Ascending aorta (tissue), 2 donors: ENCODE results near the gene ZGPAT. TPM values are rescaled to one million over a fixed set of nuclear protein-coding genes. Genes with fewer than 3 reads are reported as not detected.

Source experiments
- DNase-seq, 2 donors: peaks; one replicate each; pipeline ENCODE4 v3.0.0-alpha.2; 2019; ENCODE audit warnings: low spot score in 2 of 2
- H3K27ac ChIP-seq, 2 donors: fragments of 200-600 bp; sonication (generic); one replicate each; pipeline ENCODE4 v1.5.1; 2016 to 2017; ENCODE audit warnings: mild to moderate bottlenecking in 1 of 2
- H3K27me3 ChIP-seq: fragments of 200-600 bp; sonication (generic); one replicate; pipeline ENCODE4 v1.5.1; 2017
- H3K36me3 ChIP-seq, 2 donors: fragments of 200-600 bp; sonication (generic); one replicate each; pipeline ENCODE4 v1.5.1; 2016
- H3K4me1 ChIP-seq, 2 donors: fragments of 200-600 bp; sonication (generic); one replicate each; pipeline ENCODE4 v1.5.1; 2016 to 2017; ENCODE audit warnings: mild to moderate bottlenecking in 1 of 2
- H3K4me3 ChIP-seq, 2 donors: fragments of 200-600 bp; sonication (generic); one replicate each; pipeline ENCODE4 v1.5.1; 2016 to 2017; ENCODE audit warnings: mild to moderate bottlenecking in 1 of 2
- H3K9me3 ChIP-seq, 2 donors: fragments of 200-600 bp; sonication (generic); one replicate each; pipeline ENCODE4 v1.5.1; 2016
- intact Hi-C: fragments of 100-400 bp; cut with DNase I; formaldehyde crosslinking; loops from one replicate; pipeline ENCODE4 v1.15.1; 2023
- total RNA-seq: library from RNA; depleted of rRNA; stranded (reverse); fragments of >200 nt; gene quantifications from one replicate; pipeline ENCODE4 v1.1.0, GENCODE V29; 2016
- TF ChIP-seq, protein P1 (sequence below), 3 experiments: fragments of 200-600 bp in 2 of 3; fragments of 450-650 bp in 1 of 3; sonication (generic) in 2 of 3; IDR thresholded peaks; one replicate each; pipeline ENCODE4 v1.5.1; 2016 to 2019; ENCODE audit warnings: antibody characterized with exemption in 3 of 3, mild to moderate bottlenecking in 1 of 3, moderate library complexity in 1 of 3

ZGPAT gene
- total RNA-seq, 1 donor from 2014 or later: 42.4 TPM

DNA sequence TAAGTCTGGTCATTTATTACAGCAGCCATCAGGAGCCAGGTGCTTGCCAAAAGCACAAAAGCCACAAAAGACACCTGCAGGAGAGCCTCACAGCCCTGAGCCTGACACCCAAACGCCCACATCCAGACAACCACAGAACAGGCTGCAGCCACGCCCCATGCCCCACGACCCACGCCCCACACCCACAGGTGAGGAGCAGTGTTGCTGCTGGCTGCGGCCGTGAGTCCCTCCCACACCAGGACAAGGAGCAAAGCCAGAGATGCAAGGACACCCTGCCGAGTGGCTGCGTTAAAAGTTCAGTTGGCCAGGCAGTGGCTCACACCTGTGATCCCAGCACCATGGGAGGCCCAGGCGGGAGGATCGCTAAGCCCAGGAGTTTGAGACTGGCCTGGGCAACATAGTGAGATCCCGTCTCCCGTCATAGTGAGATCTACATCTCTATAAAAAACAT, 74.7 kb downstream of the ZGPAT start:
- intact Hi-C loops: no loop called here
- no peaks in the 10 kb centered on the region for H3K36me3 ChIP-seq
- no peaks in the 10 kb centered on the region for H3K4me1 ChIP-seq
- no peak for DNase-seq
- H3K27ac ChIP-seq: no peak overlapping the region
- TF ChIP-seq, protein P1, sequence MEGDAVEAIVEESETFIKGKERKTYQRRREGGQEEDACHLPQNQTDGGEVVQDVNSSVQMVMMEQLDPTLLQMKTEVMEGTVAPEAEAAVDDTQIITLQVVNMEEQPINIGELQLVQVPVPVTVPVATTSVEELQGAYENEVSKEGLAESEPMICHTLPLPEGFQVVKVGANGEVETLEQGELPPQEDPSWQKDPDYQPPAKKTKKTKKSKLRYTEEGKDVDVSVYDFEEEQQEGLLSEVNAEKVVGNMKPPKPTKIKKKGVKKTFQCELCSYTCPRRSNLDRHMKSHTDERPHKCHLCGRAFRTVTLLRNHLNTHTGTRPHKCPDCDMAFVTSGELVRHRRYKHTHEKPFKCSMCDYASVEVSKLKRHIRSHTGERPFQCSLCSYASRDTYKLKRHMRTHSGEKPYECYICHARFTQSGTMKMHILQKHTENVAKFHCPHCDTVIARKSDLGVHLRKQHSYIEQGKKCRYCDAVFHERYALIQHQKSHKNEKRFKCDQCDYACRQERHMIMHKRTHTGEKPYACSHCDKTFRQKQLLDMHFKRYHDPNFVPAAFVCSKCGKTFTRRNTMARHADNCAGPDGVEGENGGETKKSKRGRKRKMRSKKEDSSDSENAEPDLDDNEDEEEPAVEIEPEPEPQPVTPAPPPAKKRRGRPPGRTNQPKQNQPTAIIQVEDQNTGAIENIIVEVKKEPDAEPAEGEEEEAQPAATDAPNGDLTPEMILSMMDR (IDR thresholded peaks at IDR 0.05): no peak
- H3K27me3 ChIP-seq: no peaks in the 10 kb centered on the region
- no peak overlapping the region for H3K4me3 ChIP-seq
- no peaks in the 10 kb centered on the region for H3K9me3 ChIP-seq

DNA sequence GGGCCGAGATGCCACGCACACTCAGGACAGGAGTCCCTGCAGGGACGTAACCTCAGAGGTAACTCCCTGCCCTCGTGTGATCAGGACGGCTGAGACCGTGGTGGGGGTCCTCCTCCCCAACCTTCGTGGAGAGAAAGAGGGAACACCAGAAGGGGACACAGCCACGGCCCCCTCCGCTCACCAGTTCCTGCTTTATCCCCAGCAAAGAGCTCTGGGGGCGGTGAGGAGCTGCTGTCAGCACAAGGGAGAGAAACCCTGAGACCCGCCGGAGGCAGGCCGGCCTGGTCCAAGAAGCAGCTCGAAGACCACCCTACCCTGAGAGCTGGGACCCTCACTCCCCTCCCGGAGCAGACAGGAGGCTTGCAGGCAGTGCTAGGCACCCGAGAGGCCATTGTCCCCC, 76.1 kb downstream of the ZGPAT start:
- H3K4me3 ChIP-seq: no peak overlapping the region
- intact Hi-C loops: no loop called here
- no peaks in the 10 kb centered on the region for H3K27me3 ChIP-seq
- H3K9me3 ChIP-seq: no peaks in the 10 kb centered on the region
- no peak for DNase-seq
- TF ChIP-seq, protein P1 (IDR thresholded peaks at IDR 0.05): no peak
- H3K27ac ChIP-seq: no peak overlapping the region
- H3K4me1 ChIP-seq: no peaks in the 10 kb centered on the region
- no peaks in the 10 kb centered on the region for H3K36me3 ChIP-seq

DNA sequence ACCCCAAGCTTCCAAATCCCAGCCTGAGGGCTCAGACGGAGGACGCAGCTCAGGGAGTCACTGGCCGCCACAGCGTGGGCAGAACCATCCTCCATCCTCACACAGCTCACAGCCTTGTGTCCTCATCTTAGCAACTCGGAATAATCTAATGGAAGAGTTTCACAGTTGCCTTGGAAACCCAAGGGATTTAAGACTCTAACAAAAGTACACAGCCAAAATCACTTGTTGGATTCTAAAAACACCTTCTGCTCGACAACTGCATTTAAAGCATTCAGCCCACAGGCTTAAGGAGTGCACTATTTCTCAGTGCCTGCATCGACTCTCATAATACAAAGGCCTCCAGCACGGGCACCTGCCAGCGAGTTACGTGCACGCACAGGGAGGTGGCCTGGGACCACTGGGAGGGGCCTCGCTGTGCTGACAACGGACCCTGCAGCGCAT, 77.9 kb downstream of the ZGPAT start:
- Histone ChIP-seq H3K27ac (no peak overlapping the region), H3K36me3 (peaks cover 9 to 15% of the 10 kb centered on the region in 2 donors), H3K4me3 (no peak overlapping the region), H3K9me3 (no peaks in the 10 kb centered on the region), H3K27me3 (no peaks in the 10 kb centered on the region), H3K4me1 (no peaks in the 10 kb centered on the region)
- intact Hi-C loops: loop anchor here (2.0 kb wide), 2 partner anchors 79 to 187 kb away; partner anchors contain the start of gene TPD52L2
- TF ChIP-seq, protein P1 (IDR thresholded peaks at IDR 0.05): no peak
- no peak for DNase-seq

Other genes starting within 250 kb of the ZGPAT start
- not detected for gene KCNQ2, start 235.4 kb upstream of the ZGPAT start, total RNA-seq
- 1.1 TPM for gene EEF1A2, start 209.0 kb upstream of the ZGPAT start, total RNA-seq
- 242 TPM for gene PPDPF, start 187.3 kb upstream of the ZGPAT start, total RNA-seq
- gene PTK6, start 170.7 kb upstream of the ZGPAT start, total RNA-seq: not detected
- gene SRMS, start 160.3 kb upstream of the ZGPAT start, total RNA-seq: not detected
- not detected for gene FNDC11, start 153.9 kb upstream of the ZGPAT start, total RNA-seq
- gene HELZ2, start 133.8 kb upstream of the ZGPAT start, total RNA-seq: 58.1 TPM
- 14.0 TPM for gene GMEB2, start 80.9 kb upstream of the ZGPAT start, total RNA-seq
- 37.0 TPM for gene STMN3, start 54.6 kb upstream of the ZGPAT start, total RNA-seq
- gene RTEL1, start 49.7 kb upstream of the ZGPAT start, total RNA-seq: 80.6 TPM
- gene TNFRSF6B, start 11.4 kb upstream of the ZGPAT start, total RNA-seq: 119 TPM
- 50.8 TPM for gene ARFRP1, start 63 bp upstream of the ZGPAT start, total RNA-seq
- 7.3 TPM for gene LIME1, start 28.6 kb downstream of the ZGPAT start, total RNA-seq
- gene SLC2A4RG, start 31.7 kb downstream of the ZGPAT start, total RNA-seq: 114 TPM
- gene ZBTB46, start 123.2 kb downstream of the ZGPAT start, total RNA-seq: 39.5 TPM
- gene ABHD16B, start 153.5 kb downstream of the ZGPAT start, total RNA-seq: not detected
- 161 TPM for gene TPD52L2, start 157.2 kb downstream of the ZGPAT start, total RNA-seq
- gene DNAJC5, start 187.1 kb downstream of the ZGPAT start, total RNA-seq: 42.9 TPM
- gene UCKL1, start 248.4 kb downstream of the ZGPAT start, total RNA-seq: 95.4 TPM